H1 (cell line): ENCODE measurements around the gene SLC23A3. TPM values are rescaled to one million over a fixed set of nuclear protein-coding genes. Genes with fewer than 3 reads are reported as not detected.
A peak's percentile ranks its signal among the peaks of the same experiment; 100 is the strongest.

Experiments used
- BRCA1 ChIP-seq: IDR thresholded peaks from 2 replicates; pipeline ENCODE4 v1.6.1; 2012; ENCODE audit warnings: low read depth, low read length, improper control_type of control experiment
- CBX5 ChIP-seq: fragments of 300-800, 300-1000 bp; sonication (generic); IDR thresholded peaks from 2 replicates; pipeline ENCODE4 v1.7.1; 2016; ENCODE audit warnings: antibody characterized with exemption, low read length, low read depth
- CEBPB ChIP-seq: IDR thresholded peaks from 2 replicates; pipeline ENCODE4 v1.6.1; 2012; ENCODE audit warnings: low read depth, low read length
- CHD7 ChIP-seq: fragments of 300-600 bp; sonication (generic); IDR thresholded peaks from 2 replicates; pipeline ENCODE4 v1.7.1; 2012; ENCODE audit warnings: low read length, moderate library complexity, mild to moderate bottlenecking, inconsistent platforms; ENCODE audit not compliant: insufficient replicate concordance
- HDAC6 ChIP-seq: IDR thresholded peaks from one replicate; pipeline ENCODE4 v1.7.1; 2012; ENCODE audit warnings: low read depth, mild to moderate bottlenecking, inconsistent platforms, low read length, moderate library complexity
- NRF1 ChIP-seq: IDR thresholded peaks from 2 replicates; pipeline ENCODE4 v1.6.1; 2011; ENCODE audit warnings: mild to moderate bottlenecking, low read depth, low read length, improper control_type of control experiment
- POU5F1 ChIP-seq: IDR thresholded peaks from 2 replicates; pipeline ENCODE4 v1.6.1; 2011; ENCODE audit warnings: low read depth, mild to moderate bottlenecking, low read length, moderate library complexity
- SAP30 ChIP-seq: fragments of 300-600 bp; sonication (generic); IDR thresholded peaks from 2 replicates; pipeline ENCODE4 v1.7.1; 2012; ENCODE audit warnings: low read length, moderate library complexity, mild to moderate bottlenecking, inconsistent platforms; ENCODE audit not compliant: insufficient read depth, insufficient replicate concordance
- SIRT6 ChIP-seq: IDR thresholded peaks from one replicate; pipeline ENCODE4 v1.7.1; 2012; ENCODE audit warnings: low read length, inconsistent platforms
- SUZ12 ChIP-seq: fragments of 200-600 bp; sonication (generic); IDR thresholded peaks from 2 replicates; pipeline ENCODE4 v1.6.1; 2012; ENCODE audit warnings: mild to moderate bottlenecking, inconsistent platforms, low read length, moderate library complexity, mixed read lengths
- polyA plus RNA-seq, 7 experiments: library from polyadenylated mRNA; depleted of rRNA in 3 of 7; stranded (reverse) in 5 of 7; unstranded in 2 of 7; fragments of >200 nt in 5 of 7; fragments of 200-250 nt in 2 of 7; gene quantifications; 1 replicate in 5 of 7; 2 replicates in 1 of 7; 4 replicates in 1 of 7; pipeline versions ENCODE4 v1.2.1 to v1.2.3, GENCODE V29; 2011 to 2013; ENCODE audit warnings: missing spikeins in 2 of 7, mixed read lengths in 2 of 7
- total RNA-seq: library from RNA; stranded (reverse); fragmentation: NEBNext Ultra II Directional; extraction: Animal tissue kit (Norgen Biotek cat#: 25700); gene quantifications from 2 replicates; pipeline ENCODE4 v1.2.1, GENCODE V29; 2021

The SLC23A3 gene
- total and polyA plus RNA-seq, 2 of the 8 experiments (the other 6 are each of a cell fraction or from before 2014, with no cell fraction given): 0.35 to 0.84 TPM

- TF ChIP-seq CHD7: no peak
- no peak for TF ChIP-seq POU5F1
- TF ChIP-seq CEBPB: no peak
- no peak for TF ChIP-seq HDAC6
- TF ChIP-seq BRCA1: no peak
- peak; percentile 75 for TF ChIP-seq SAP30
- TF ChIP-seq SUZ12: no peak
- no peak for TF ChIP-seq CBX5
- TF ChIP-seq NRF1: peak; percentile 83
- no peak for TF ChIP-seq SIRT6
Measured at GRCh38 chr2:219177552-219178376, 7.9 kb upstream of the SLC23A3 start, which contains the start of gene RETREG2 (continued).
